Tibial nerve (tissue), 3 donors: ENCODE measurements around the gene MMUT.

Source experiments
- POLR2A ChIP-seq, 2 donors: fragments of 450-650 bp; IDR thresholded peaks; one replicate each; pipeline ENCODE4 v1.6.1; 2017; ENCODE audit warnings: antibody characterized with exemption in 2 of 2, mild to moderate bottlenecking in 2 of 2, moderate library complexity in 2 of 2
- TF ChIP-seq, protein P1 (sequence below), 5 experiments: fragments of 200-600 bp in 3 of 5; fragments of 450-650 bp in 2 of 5; sonication (generic) in 3 of 5; IDR thresholded peaks; one replicate each; pipeline ENCODE4 v1.5.1; 2016 to 2019; ENCODE audit warnings: antibody characterized with exemption in 5 of 5, mild to moderate bottlenecking in 3 of 5, moderate library complexity in 2 of 5

DNA sequence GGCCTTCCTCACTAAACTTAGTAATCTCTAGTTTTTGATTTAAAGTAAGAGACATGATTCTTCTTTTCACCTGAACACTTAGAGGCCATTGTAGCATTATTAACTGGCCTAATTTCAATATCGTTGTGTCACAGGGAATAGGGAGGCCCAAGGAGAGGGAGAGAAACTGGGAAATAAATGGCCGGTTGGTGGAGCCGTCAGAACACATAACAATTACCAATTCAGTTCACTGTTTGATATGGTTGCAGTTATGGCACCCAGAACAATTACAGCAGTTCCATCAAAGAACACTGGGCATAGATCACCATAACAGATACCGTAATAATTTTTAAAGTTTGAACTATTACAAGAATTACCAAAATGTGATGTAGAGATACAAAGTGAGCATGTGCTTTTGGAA is 27.6 kb upstream of the MMUT start:
- no peak for TF ChIP-seq POLR2A (IDR thresholded peaks at IDR 0.05)
- TF ChIP-seq, protein P1, sequence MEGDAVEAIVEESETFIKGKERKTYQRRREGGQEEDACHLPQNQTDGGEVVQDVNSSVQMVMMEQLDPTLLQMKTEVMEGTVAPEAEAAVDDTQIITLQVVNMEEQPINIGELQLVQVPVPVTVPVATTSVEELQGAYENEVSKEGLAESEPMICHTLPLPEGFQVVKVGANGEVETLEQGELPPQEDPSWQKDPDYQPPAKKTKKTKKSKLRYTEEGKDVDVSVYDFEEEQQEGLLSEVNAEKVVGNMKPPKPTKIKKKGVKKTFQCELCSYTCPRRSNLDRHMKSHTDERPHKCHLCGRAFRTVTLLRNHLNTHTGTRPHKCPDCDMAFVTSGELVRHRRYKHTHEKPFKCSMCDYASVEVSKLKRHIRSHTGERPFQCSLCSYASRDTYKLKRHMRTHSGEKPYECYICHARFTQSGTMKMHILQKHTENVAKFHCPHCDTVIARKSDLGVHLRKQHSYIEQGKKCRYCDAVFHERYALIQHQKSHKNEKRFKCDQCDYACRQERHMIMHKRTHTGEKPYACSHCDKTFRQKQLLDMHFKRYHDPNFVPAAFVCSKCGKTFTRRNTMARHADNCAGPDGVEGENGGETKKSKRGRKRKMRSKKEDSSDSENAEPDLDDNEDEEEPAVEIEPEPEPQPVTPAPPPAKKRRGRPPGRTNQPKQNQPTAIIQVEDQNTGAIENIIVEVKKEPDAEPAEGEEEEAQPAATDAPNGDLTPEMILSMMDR (IDR thresholded peaks at IDR 0.05) = no peak
